Lower leg skin (tissue), 3 donors: Measurements from ENCODE around the gene CREBL2.

Source experiments
- POLR2A ChIP-seq, 2 donors: fragments of 450-650 bp; IDR thresholded peaks; one replicate each; pipeline ENCODE4 v1.6.1; 2016 to 2017; ENCODE audit warnings: antibody characterized with exemption in 2 of 2, mild to moderate bottlenecking in 1 of 2, moderate library complexity in 1 of 2
- TF ChIP-seq, protein P1 (sequence below), 3 donors: fragments of 450-650 bp; IDR thresholded peaks; one replicate each; pipeline ENCODE4 v1.5.1; 2016; ENCODE audit warnings: antibody characterized with exemption in 3 of 3, mild to moderate bottlenecking in 3 of 3, moderate library complexity in 2 of 3

DNA sequence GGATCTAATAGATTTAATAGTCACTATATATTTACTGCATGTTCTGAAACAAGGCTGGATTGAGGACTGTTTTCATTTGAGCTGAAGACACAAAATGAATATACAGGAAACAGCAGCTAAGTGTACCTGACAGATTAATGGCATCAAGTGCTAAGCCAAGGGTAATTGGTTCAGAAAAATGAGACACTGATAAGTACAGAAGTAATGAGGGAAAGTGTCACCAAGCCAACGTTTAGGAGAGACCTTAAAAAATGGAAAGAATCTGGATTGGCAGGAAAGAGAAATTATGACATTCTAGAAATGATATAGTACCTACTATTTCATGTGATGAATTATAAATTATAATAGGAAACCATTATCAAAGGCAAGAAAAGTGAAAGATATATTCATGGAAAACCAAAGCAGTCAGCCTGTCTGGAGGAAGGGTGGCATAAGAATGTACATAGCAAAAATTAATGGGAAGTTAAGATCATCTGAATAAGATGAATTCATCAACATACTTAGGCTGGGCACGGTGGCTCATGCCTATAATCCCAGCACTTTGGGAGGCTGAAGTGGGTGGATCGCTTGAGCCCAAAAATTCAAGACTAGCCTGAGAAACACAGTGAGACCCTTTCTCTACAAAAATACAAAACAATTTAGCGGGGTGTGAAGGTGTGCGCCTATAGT, 28.0 kb upstream of the CREBL2 start:
- TF ChIP-seq, protein P1, sequence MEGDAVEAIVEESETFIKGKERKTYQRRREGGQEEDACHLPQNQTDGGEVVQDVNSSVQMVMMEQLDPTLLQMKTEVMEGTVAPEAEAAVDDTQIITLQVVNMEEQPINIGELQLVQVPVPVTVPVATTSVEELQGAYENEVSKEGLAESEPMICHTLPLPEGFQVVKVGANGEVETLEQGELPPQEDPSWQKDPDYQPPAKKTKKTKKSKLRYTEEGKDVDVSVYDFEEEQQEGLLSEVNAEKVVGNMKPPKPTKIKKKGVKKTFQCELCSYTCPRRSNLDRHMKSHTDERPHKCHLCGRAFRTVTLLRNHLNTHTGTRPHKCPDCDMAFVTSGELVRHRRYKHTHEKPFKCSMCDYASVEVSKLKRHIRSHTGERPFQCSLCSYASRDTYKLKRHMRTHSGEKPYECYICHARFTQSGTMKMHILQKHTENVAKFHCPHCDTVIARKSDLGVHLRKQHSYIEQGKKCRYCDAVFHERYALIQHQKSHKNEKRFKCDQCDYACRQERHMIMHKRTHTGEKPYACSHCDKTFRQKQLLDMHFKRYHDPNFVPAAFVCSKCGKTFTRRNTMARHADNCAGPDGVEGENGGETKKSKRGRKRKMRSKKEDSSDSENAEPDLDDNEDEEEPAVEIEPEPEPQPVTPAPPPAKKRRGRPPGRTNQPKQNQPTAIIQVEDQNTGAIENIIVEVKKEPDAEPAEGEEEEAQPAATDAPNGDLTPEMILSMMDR (IDR thresholded peaks at IDR 0.05): no peak
- TF ChIP-seq POLR2A (IDR thresholded peaks at IDR 0.05): no peak
